K562 (cell line): ENCODE measurements around the gene RFWD3. TPM values are rescaled to one million over a fixed set of nuclear protein-coding genes. Genes with fewer than 3 reads are reported as not detected.

Experiments
- ATAC-seq: fragments of 200-7000 bp; cut with Tn5 transposase; 3 replicates; pipeline ENCODE4 v1.9.1; 2020; ENCODE audit warnings: moderate library complexity
- BruUV-seq: library from RNA; stranded (reverse); fragments of 400-500 nt; replicated peaks from 2 replicates; lab custom pipeline; 2021; lab: Mats Ljungman, UMichigan
- CTCF ChIA-PET: fragments of 300-600 bp; formaldehyde crosslinking; extraction: SDS; loops from one replicate; lab custom pipeline; 2021; ENCODE audit warnings: low intra/inter-chr PET ratio; lab: Yijun Ruan, JAX
- POLR2A ChIA-PET: fragments of 300-600, 350-650 bp; sonication (Branson Sonifier 250); formaldehyde crosslinking; extraction: SDS; loops from one replicate; lab custom pipeline; 2021; ENCODE audit warnings: antibody characterized with exemption, inconsistent platforms; lab: Yijun Ruan, JAX
- DNase-seq, 4 experiments: peaks; one replicate each; pipeline versions ENCODE4 v3.0.0 to v3.0.0-alpha.2; 2011 to 2018; ENCODE audit warnings: low spot score in 3 of 4, mixed read lengths in 3 of 4; ENCODE audit errors: extremely low read depth in 1 of 4
- FAIRE-seq: peaks from 2 replicates; lab custom pipeline; 2011; peaks lifted over from hg19 to GRCh38; lab: Jason Lieb, UNC
- H2AFZ ChIP-seq: 2 replicates; pipeline ENCODE4 v1.6.0; 2011; ENCODE audit warnings: low read depth, low read length, control low read depth, inconsistent platforms
- H3K27ac ChIP-seq: fragments of 200-600 bp; 3 replicates; pipeline ENCODE4 v1.8.0; 2011; ENCODE audit warnings: low read depth, mild to moderate bottlenecking, control low read depth, inconsistent platforms, low read length, moderate library complexity, mixed read lengths; ENCODE audit errors: extremely low read depth
- H3K27me3 ChIP-seq, 2 experiments: fragments of 300-600 bp in 1 of 2; 2 replicates in 1 of 2; 3 replicates in 1 of 2; pipeline versions ENCODE4 v1.6.0 to v1.8.0; 2011; ENCODE audit warnings: inconsistent platforms in 2 of 2, low read length in 2 of 2, mild to moderate bottlenecking in 1 of 2, mixed read lengths in 1 of 2, moderate library complexity in 1 of 2; ENCODE audit not compliant: control insufficient read depth in 2 of 2, insufficient read depth in 2 of 2
- H3K36me3 ChIP-seq: fragments of 300-600 bp; 3 replicates; pipeline ENCODE4 v1.8.0; 2011; ENCODE audit warnings: mild to moderate bottlenecking, low read length, inconsistent platforms; ENCODE audit not compliant: control insufficient read depth, insufficient read depth
- H3K4me1 ChIP-seq, 2 experiments: fragments of 200-600 bp in 1 of 2; replicated peaks in 1 of 2; 2 replicates in 1 of 2; 3 replicates in 1 of 2; pipeline versions ENCODE4 v1.5.1 to v1.8.0; 2011; ENCODE audit warnings: inconsistent platforms in 2 of 2, low read length in 2 of 2, mild to moderate bottlenecking in 1 of 2, mixed read lengths in 1 of 2, moderate library complexity in 1 of 2; ENCODE audit not compliant: control insufficient read depth in 2 of 2, insufficient read depth in 2 of 2
- H3K4me2 ChIP-seq: 2 replicates; pipeline ENCODE4 v1.6.1; 2011; ENCODE audit warnings: low read length, control low read depth, inconsistent platforms, mixed read lengths; ENCODE audit not compliant: insufficient read depth
- H3K4me3 ChIP-seq: fragments of 200-600 bp; sonication (generic), shearing (Covaris generic); 2 replicates; pipeline ENCODE4 v1.5.1; 2016; ENCODE audit warnings: control low read depth, inconsistent platforms
- H3K79me2 ChIP-seq: fragments of 200-600 bp; 3 replicates; pipeline ENCODE4 v1.8.0; 2011; ENCODE audit warnings: low read length, inconsistent platforms; ENCODE audit not compliant: control insufficient read depth, insufficient read depth
- H3K9ac ChIP-seq, 2 experiments: 2 replicates each; pipeline versions ENCODE4 v1.6.0 to v1.6.1; 2011; ENCODE audit warnings: low read depth in 2 of 2, low read length in 2 of 2, control low read depth in 1 of 2, inconsistent platforms in 1 of 2, mild to moderate bottlenecking in 1 of 2, mixed read lengths in 1 of 2; ENCODE audit not compliant: insufficient read depth in 1 of 2
- H3K9me1 ChIP-seq: one replicate; pipeline ENCODE4 v1.6.0; 2011; ENCODE audit warnings: inconsistent platforms, mild to moderate bottlenecking, low read length, moderate library complexity; ENCODE audit not compliant: control insufficient read depth, insufficient read depth
- H3K9me3 ChIP-seq: replicated peaks from 2 replicates; pipeline ENCODE4 v1.5.1; 2011; ENCODE audit warnings: low read depth, low read length, inconsistent platforms; ENCODE audit not compliant: control insufficient read depth, insufficient read depth
- H4K20me1 ChIP-seq: replicated peaks from 2 replicates; pipeline ENCODE4 v1.6.1; 2011; ENCODE audit warnings: low read length, inconsistent platforms, mixed read lengths; ENCODE audit not compliant: control insufficient read depth, insufficient read depth
- CBX8 ChIP-seq: fragments of 200-600 bp; sonication (generic); IDR thresholded peaks from 2 replicates; pipeline ENCODE4 v1.6.1; 2012; ENCODE audit warnings: borderline replicate concordance, mixed run types, low read depth, mild to moderate bottlenecking, moderate library complexity, mixed read lengths, low read length, control low read depth, inconsistent platforms; ENCODE audit not compliant: poor library complexity, severe bottlenecking; ENCODE audit errors: extremely low read depth
- GTF2E2 ChIP-seq: fragments of 200-800 bp; sonication (Bioruptor generic); IDR thresholded peaks from 2 replicates; pipeline ENCODE4 v1.6.1; 2016; ENCODE audit warnings: missing genetic modification characterization, missing compliant biosample characterization
- WGBS: fragments of 100-300 bp; shearing (Covaris generic); methylation state at CpG from one replicate; pipeline ENCODE4 v1.1.6; 2016; ENCODE audit warnings: low coverage, mixed read lengths; ENCODE audit not compliant: insufficient coverage; ENCODE audit errors: missing lambda C conversion rate; 5-methylcytosine and 5-hydroxymethylcytosine counted together
- in situ Hi-C: fragments of 300-500 bp; cut with MboI; formaldehyde crosslinking; loops from 4 replicates; pipeline ENCODE4 v1.15.0; 2018; ENCODE audit warnings: inconsistent platforms, mixed read lengths
- intact Hi-C: fragments of 100-400 bp; cut with micrococcal nuclease; formaldehyde crosslinking; loops from 2 replicates; pipeline ENCODE4 v1.14.2; 2022
- polyA plus RNA-seq, 8 experiments: library from polyadenylated mRNA; depleted of rRNA in 4 of 8; stranded (reverse) in 5 of 8; unstranded in 3 of 8; fragments of >200 nt; fragmentation: Nextera tagmentation in 2 of 8; fragmentation: Illumina TruSeq in 1 of 8; extraction: Ambion mirVana in 2 of 8; extraction: Trizol in 1 of 8; gene quantifications; 2 replicates each; pipeline versions ENCODE4 v1.2.1 to v1.2.3, GENCODE V29; 2011 to 2014; ENCODE audit warnings: inconsistent platforms in 1 of 8, missing spikeins in 1 of 8
- total RNA-seq, 7 experiments: library from RNA; depleted of rRNA in 6 of 7; stranded (reverse); fragments of >200 nt in 6 of 7; fragmentation: Illumina TruSeq in 2 of 7; extraction: Trizol in 2 of 7; gene quantifications; 2 replicates each; pipeline versions ENCODE4 v1.2.1 to v1.2.3, GENCODE V29; 2011 to 2021; ENCODE audit warnings: low replicate concordance in 1 of 7
- TF ChIP-seq, protein P1 (sequence below): fragments of 450-650 bp; IDR thresholded peaks from 2 replicates; pipeline ENCODE4 v1.6.1; 2016; ENCODE audit warnings: low read depth, mild to moderate bottlenecking, moderate library complexity
- TF ChIP-seq, protein P2 (sequence below), 2 experiments: fragments of 450-650 bp; IDR thresholded peaks; 2 replicates each; pipeline ENCODE4 v1.6.1; 2016

The RFWD3 gene
- total and polyA plus RNA-seq, 9 of the 15 experiments (the other 6 are each of a cell fraction or from before 2014, with no cell fraction given), result 20.8 to 121 (median 79.0) TPM

DNA sequence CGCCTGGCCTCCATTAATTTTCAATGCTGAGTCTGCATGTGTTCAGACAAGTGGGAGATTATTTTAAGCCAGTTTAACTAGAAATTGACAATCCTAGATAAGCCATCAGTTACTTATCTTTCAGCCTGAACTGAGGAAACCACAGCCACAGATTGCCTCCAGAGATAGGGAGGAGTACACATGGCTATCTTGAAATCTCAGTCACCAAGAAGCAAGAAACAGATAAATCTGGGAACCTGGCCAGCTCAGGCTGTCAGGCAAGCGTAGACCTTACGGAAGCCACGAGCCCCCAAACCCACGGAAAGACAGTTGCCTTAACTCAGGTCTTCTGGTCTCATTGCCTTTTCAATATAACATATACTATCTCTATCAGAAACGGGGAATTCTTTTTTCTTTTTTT lies 57.7 kb downstream of the RFWD3 start (continued):
- TF ChIP-seq, protein P1, sequence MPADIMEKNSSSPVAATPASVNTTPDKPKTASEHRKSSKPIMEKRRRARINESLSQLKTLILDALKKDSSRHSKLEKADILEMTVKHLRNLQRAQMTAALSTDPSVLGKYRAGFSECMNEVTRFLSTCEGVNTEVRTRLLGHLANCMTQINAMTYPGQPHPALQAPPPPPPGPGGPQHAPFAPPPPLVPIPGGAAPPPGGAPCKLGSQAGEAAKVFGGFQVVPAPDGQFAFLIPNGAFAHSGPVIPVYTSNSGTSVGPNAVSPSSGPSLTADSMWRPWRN, result peak; percentile 88
- TF ChIP-seq, protein P2, sequence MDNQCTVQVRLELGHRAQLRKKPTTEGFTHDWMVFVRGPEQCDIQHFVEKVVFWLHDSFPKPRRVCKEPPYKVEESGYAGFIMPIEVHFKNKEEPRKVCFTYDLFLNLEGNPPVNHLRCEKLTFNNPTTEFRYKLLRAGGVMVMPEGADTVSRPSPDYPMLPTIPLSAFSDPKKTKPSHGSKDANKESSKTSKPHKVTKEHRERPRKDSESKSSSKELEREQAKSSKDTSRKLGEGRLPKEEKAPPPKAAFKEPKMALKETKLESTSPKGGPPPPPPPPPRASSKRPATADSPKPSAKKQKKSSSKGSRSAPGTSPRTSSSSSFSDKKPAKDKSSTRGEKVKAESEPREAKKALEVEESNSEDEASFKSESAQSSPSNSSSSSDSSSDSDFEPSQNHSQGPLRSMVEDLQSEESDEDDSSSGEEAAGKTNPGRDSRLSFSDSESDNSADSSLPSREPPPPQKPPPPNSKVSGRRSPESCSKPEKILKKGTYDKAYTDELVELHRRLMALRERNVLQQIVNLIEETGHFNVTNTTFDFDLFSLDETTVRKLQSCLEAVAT (IDR thresholded peaks at IDR 0.05), result peak in 1 of 2 experiments; percentile 54; a peak in 1 of 4 replicates

DNA sequence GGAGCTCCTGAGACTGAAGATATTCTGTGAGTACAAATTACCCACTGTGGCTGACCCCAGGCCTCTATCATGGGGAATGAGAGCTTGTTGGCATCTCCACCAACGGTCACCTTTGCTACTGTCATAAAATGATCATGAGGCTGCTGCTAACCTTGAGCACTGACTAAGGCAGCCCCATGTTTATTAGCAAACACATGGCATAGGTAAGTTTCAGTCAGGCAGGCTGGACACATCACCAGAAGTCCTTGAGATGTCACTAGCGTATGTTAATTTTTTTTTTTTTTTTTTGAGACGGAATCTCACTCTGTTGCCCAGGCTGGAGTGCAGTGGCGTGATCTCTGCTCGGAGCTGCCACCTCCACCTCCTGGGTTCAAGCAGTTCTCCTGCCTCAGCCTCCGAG lies 58.3 kb downstream of the RFWD3 start:
- Histone ChIP-seq H3K4me2 (no peak overlapping the region), H3K4me3 (no peak overlapping the region), H4K20me1 (no peaks in the 10 kb centered on the region), H3K4me1 (peaks cover 10 to 21% of the 10 kb centered on the region in 2 experiments), H3K36me3 (no peaks in the 10 kb centered on the region), H3K9me1 (no peaks in the 10 kb centered on the region), H3K27ac (no peak overlapping the region), H3K79me2 (peaks cover 35% of the 10 kb centered on the region), H2AFZ (peak overlapping the region; percentile 97; the same call in 1 of the 2 replicates), H3K9me3 (no peaks in the 10 kb centered on the region), H3K27me3 (no peaks in the 10 kb centered on the region), H3K9ac (no peak overlapping the region)
- WGBS, result 62% methylated on average over 4 of the region's 6 CpGs
- ATAC-seq (no peak), DNase-seq (no peak), FAIRE-seq (no peak)
- in situ Hi-C loops, result no loop called here
- BruUV-seq, result no TSS peak
- intact Hi-C loops, result no loop called here
- ChIA-PET POLR2A (interaction anchor here (0.6 to 1.3 kb wide), 3 partner anchors 9 to 39 kb away, joined by 3 to 5 read pairs (median 4); no protein-coding TSS in a partner anchor), CTCF (no interaction called here)
- TF ChIP-seq CBX8, result no peak
- 0 out of 2 replicates have a peak, but pooled peaks have one; percentile 10 for TF ChIP-seq GTF2E2 (tag)
